Stomach (tissue), 9 donors: ENCODE measurements around the gene CPLX1. TPM values are rescaled to one million over a fixed set of nuclear protein-coding genes. Genes with fewer than 3 reads are reported as not detected.

Experiments used
- DNase-seq, 2 donors: peaks; one replicate each; pipeline versions ENCODE4 v3.0.0 to v3.0.0-alpha.2; 2013 to 2019
- H3K27ac ChIP-seq, 5 donors: fragments of 200-600 bp in 4 of 5; sonication (generic) in 4 of 5; one replicate each; pipeline ENCODE4 v1.5.1; 2013 to 2019; ENCODE audit warnings: mild to moderate bottlenecking in 1 of 5, moderate library complexity in 1 of 5
- H3K27me3 ChIP-seq, 3 donors: fragments of 200-600 bp; sonication (generic); one replicate each; pipeline ENCODE4 v1.5.1; 2017 to 2019; ENCODE audit warnings: mixed run types in 1 of 3
- H3K36me3 ChIP-seq, 4 donors: fragments of 200-600 bp; sonication (generic); 1 replicate in 3 of 4; 2 replicates in 1 of 4; pipeline ENCODE4 v1.5.1; 2016 to 2019
- H3K4me1 ChIP-seq, 4 donors: fragments of 200-600 bp; sonication (generic); one replicate each; pipeline ENCODE4 v1.5.1; 2016 to 2019
- H3K4me3 ChIP-seq, 4 donors: fragments of 200-600 bp; sonication (generic) in 3 of 4; one replicate each; pipeline ENCODE4 v1.5.1; 2016 to 2019; ENCODE audit warnings: mild to moderate bottlenecking in 1 of 4
- H3K9me3 ChIP-seq, 4 donors: fragments of 200-600 bp; sonication (generic); one replicate each; pipeline ENCODE4 v1.5.1; 2016 to 2019
- EP300 ChIP-seq: sonication (generic); formaldehyde crosslinking; IDR thresholded peaks from one replicate; pipeline ENCODE4 v1.6.1; 2017; ENCODE audit warnings: antibody characterized with exemption
- POLR2A ChIP-seq, 4 donors: fragments of 450-650 bp; IDR thresholded peaks; one replicate each; pipeline ENCODE4 v1.6.1; 2016; ENCODE audit warnings: antibody characterized with exemption in 4 of 4, control low read depth in 2 of 4, mild to moderate bottlenecking in 1 of 4, moderate library complexity in 1 of 4
- POLR2AphosphoS5 ChIP-seq, 3 donors: sonication (generic); formaldehyde crosslinking; IDR thresholded peaks; one replicate each; pipeline ENCODE4 v1.6.1; 2016; ENCODE audit warnings: antibody characterized with exemption in 3 of 3
- WGBS, 5 donors: extraction: QIAGEN DNeasy Blood & Tissue Kit in 3 of 5; methylation state at CpG; one replicate each; pipeline versions ENCODE4 v1.1.5 to v1.1.7; 2013 to 2018; 5-methylcytosine and 5-hydroxymethylcytosine counted together
- intact Hi-C: fragments of 100-400 bp; cut with DNase I; formaldehyde crosslinking; loops from one replicate; pipeline ENCODE4 v1.15.1; 2023; ENCODE audit warnings: low total_unique reads
- polyA plus RNA-seq, 3 donors: library from polyadenylated mRNA; stranded (reverse); fragments of 200-250 nt; gene quantifications; one replicate each; pipeline ENCODE4 v1.2.3, GENCODE V29; 2013
- total RNA-seq, 5 donors: library from RNA; depleted of rRNA; stranded (reverse); fragments of >200 nt; gene quantifications; one replicate each; pipeline versions ENCODE4 v1.1.0 to v1.2.3, GENCODE V29; 2014 to 2016
- TF ChIP-seq, protein P1 (sequence below), 7 experiments: fragments of 450-650 bp in 4 of 7; fragments of 200-600 bp in 3 of 7; sonication (generic) in 3 of 7; IDR thresholded peaks; one replicate each; pipeline ENCODE4 v1.5.1; 2016 to 2019; ENCODE audit warnings: antibody characterized with exemption in 7 of 7, control low read depth in 2 of 7, mild to moderate bottlenecking in 1 of 7
- donor health status: healthy with polysubstance abuse.
- donor health status: Bipolar disorder and iron deficiency.
- donor health status: healthy.

Gene CPLX1
- total and polyA plus RNA-seq, 8 donors: 0.37 to 2.9 (median 1.9) TPM; not detected in 3

- Histone ChIP-seq H3K27ac (no peak overlapping the region), H3K4me1 (peaks cover 19 to 24% (median 21%) of the 10 kb centered on the region in 4 donors), H3K36me3 (no peaks in the 10 kb centered on the region), H3K4me3 (no peak overlapping the region), H3K9me3 (peaks cover 0 to 18% (median 13%) of the 10 kb centered on the region in 4 donors), H3K27me3 (peaks cover 20 to 81% (median 43%) of the 10 kb centered on the region in 3 donors)
- 83 to 94% (median 90%) methylated on average over 6 of the region's 6 CpGs for WGBS, 5 donors
- intact Hi-C loops: no loop called here
- DNase-seq: no peak
- TF ChIP-seq POLR2A (IDR thresholded peaks at IDR 0.05) (no peak), POLR2AphosphoS5 (IDR thresholded peaks at IDR 0.05) (no peak), EP300 (no peak)
- TF ChIP-seq, protein P1, sequence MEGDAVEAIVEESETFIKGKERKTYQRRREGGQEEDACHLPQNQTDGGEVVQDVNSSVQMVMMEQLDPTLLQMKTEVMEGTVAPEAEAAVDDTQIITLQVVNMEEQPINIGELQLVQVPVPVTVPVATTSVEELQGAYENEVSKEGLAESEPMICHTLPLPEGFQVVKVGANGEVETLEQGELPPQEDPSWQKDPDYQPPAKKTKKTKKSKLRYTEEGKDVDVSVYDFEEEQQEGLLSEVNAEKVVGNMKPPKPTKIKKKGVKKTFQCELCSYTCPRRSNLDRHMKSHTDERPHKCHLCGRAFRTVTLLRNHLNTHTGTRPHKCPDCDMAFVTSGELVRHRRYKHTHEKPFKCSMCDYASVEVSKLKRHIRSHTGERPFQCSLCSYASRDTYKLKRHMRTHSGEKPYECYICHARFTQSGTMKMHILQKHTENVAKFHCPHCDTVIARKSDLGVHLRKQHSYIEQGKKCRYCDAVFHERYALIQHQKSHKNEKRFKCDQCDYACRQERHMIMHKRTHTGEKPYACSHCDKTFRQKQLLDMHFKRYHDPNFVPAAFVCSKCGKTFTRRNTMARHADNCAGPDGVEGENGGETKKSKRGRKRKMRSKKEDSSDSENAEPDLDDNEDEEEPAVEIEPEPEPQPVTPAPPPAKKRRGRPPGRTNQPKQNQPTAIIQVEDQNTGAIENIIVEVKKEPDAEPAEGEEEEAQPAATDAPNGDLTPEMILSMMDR (IDR thresholded peaks at IDR 0.05): no peak
Observed at GRCh38 chr4:829291-829690, 3.4 kb upstream of the CPLX1 start.

- peak; percentile 33 to 57 for DNase-seq
Observed at GRCh38 chr4:828641-829271, 2.8 kb upstream of the CPLX1 start.

DNA sequence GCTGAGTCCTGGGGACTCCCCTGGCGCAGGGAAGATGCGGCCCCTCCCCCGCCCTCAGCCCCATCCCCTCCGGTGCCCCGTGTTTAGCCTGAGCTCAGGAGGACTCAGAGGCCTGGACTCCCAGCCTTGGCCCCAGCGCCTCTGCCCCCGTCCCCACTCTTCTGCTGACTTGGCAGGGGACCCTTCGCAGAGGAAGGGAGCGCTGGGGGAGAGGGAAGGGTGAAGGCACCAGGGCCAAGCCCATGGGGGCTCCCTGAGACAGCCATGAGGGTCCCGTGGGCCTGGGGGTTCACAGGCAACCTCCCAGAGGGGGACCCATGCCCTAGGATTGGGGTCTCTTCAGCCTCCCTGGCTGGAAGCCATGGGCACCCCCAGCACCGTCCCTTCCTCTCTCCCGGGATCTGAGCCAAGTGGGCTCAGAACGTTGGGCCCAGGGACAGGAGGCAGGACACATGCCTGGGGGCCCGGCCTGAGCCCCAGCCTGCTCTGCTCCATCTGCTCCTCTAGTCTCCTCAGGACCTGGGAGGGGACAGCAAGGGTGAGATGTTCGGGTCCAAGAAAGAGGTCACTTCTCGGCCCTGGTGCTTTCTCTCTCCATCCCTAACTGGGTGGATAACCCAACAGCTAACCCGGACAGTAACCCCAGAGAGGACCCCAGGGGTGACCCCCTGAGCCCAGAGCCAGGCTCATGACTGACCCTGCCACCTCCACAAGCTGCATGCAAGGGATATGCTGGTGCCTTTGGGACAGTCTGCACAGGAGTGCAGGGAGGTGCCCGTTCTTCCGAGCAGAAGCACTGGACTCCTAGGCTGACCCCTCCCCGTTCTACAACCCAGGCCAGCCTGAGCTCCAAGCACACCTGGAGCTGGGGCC is 1.5 kb upstream of the CPLX1 start:
- no peak overlapping the region for H3K27ac ChIP-seq
- no peak overlapping the region for H3K4me3 ChIP-seq
- peaks cover 0 to 17% (median 13%) of the 10 kb centered on the region in 4 donors for H3K9me3 ChIP-seq
- H3K4me1 ChIP-seq: peaks cover 19 to 24% (median 21%) of the 10 kb centered on the region in 4 donors
- no peaks in the 10 kb centered on the region for H3K36me3 ChIP-seq
- H3K27me3 ChIP-seq: peaks cover 26 to 94% (median 61%) of the 10 kb centered on the region in 3 donors
- no peak for DNase-seq
- WGBS, 5 donors: 28 to 52% (median 32%) methylated on average over 9 to 20 of the region's 20 CpGs
- intact Hi-C loops: no loop called here
- TF ChIP-seq POLR2A (IDR thresholded peaks at IDR 0.05): no peak
- no peak for TF ChIP-seq POLR2AphosphoS5 (IDR thresholded peaks at IDR 0.05)
- TF ChIP-seq EP300: no peak
- TF ChIP-seq, protein P1 (IDR thresholded peaks at IDR 0.05): no peak

More at GRCh38 chr4:828641-829271, 2.8 kb upstream of the CPLX1 start:
- Histone ChIP-seq H3K36me3 (no peaks in the 10 kb centered on the region), H3K9me3 (peaks cover 0 to 18% (median 13%) of the 10 kb centered on the region in 4 donors), H3K4me3 (no peak overlapping the region), H3K4me1 (peaks cover 19 to 24% (median 21%) of the 10 kb centered on the region in 4 donors), H3K27ac (no peak overlapping the region), H3K27me3 (peaks cover 25 to 86% (median 48%) of the 10 kb centered on the region in 3 donors)
- 20 to 43% (median 25%) methylated on average over 10 to 16 of the region's 16 CpGs for WGBS, 5 donors
- TF ChIP-seq POLR2A (IDR thresholded peaks at IDR 0.05) (no peak), POLR2AphosphoS5 (IDR thresholded peaks at IDR 0.05) (no peak), EP300 (no peak)
- TF ChIP-seq, protein P1 (IDR thresholded peaks at IDR 0.05): no peak
- intact Hi-C loops: no loop called here

- peak in 1 of 2 donors; percentile 38 for DNase-seq
- Histone ChIP-seq H3K4me1 (peaks cover 19 to 24% (median 21%) of the 10 kb centered on the region in 4 donors), H3K36me3 (no peaks in the 10 kb centered on the region), H3K27me3 (peaks cover 26 to 97% (median 61%) of the 10 kb centered on the region in 3 donors), H3K27ac (no peak overlapping the region), H3K9me3 (peaks cover 0 to 9% (median 7%) of the 10 kb centered on the region in 4 donors), H3K4me3 (peak overlapping the region; percentile 17 to 39 (median 30))
- WGBS, 5 donors: 2 to 4% (median 3%) methylated on average over 5 to 71 of the region's 75 CpGs
- TF ChIP-seq POLR2AphosphoS5 (IDR thresholded peaks at IDR 0.05) (no peak), EP300 (no peak), POLR2A (IDR thresholded peaks at IDR 0.05) (no peak)
- TF ChIP-seq, protein P1 (IDR thresholded peaks at IDR 0.05): no peak
- intact Hi-C loops: no loop called here
Observed at GRCh38 chr4:826508-827208, 729 bp upstream of the CPLX1 start.
